Cerebellar nuclear complex (tissue), 1 donor: ENCODE measurements around the gene CFAP92.

Source experiments
- DNase-seq, 2 experiments: peaks; one replicate each; lab custom pipeline; 2025; lab: John Stamatoyannopoulos, UW

The CFAP92 gene

DNA sequence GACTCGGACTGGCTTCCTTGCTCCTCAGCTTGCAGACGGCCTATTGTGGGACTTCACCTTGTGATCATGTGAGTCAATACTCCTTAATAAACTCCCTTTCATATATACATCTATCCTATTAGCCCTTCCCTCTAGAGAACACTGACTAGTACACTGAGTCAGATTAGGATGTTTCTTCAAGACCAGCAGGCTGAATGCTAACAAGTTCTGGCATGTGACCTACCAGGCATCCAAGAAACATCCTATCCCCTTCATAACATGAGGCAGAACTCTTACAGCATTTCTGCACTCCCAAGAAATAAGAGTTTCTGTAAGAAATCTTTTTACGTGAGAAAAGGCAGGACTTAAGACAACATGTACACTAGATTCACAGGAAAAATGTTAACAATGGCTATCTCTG, 9.3 kb downstream of the CFAP92 start:
- DNase-seq, result no peak

DNA sequence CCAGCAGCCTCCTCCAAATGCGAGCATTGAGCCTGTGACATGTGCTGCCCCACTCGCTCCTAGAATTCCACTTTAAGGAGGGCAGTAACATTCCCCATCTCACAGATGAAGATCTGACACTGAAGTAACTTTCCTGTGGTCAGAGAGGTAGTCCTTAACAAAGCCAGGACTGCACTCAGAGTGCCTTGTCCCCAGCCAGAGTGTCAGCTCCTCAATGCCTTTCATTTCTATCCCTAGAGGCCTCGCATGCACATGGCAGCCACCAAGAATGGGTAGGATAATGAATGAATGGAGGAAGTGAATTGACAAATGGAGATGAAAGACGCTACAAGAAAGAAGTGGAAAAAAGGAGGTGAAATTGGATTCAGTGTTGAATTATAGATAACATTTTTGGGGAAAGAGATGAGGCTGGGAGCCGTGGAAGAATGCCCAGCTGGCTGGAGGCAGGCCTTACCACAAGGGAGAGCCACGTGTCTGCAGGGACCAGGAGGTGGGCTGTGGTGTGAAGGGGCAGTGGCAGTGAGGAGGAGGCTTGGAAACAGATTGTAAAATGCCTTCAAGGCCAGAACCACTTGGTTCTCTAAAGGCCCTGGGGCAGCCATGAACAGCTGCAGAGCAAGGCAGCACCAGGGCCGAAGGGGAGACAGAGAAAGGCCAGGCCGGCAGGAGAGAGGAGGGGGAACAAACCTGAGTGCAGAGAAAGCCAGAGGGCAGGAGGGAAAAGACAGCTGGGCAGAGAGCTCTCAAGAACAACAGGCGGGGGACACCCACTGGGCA, 10.4 kb downstream of the CFAP92 start:
- DNase-seq, result no peak

DNA sequence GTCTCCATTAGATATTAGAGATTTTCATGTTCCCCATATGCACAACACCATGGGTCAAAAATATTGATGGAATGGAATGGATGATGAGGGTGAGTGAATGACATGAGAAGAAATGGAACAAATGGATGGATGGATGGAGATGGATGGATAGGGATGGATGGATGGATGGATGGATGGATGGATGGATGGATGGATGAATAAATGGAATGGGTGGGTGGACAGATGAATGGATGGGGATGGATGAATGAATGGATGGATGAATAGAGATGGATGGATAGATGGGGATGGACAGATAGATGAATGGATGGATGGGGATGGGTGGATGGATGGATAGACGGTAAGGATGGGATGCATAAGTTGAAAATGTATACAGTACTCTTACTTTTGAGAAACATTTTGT, 18.6 kb downstream of the CFAP92 start:
- no peak for DNase-seq

DNA sequence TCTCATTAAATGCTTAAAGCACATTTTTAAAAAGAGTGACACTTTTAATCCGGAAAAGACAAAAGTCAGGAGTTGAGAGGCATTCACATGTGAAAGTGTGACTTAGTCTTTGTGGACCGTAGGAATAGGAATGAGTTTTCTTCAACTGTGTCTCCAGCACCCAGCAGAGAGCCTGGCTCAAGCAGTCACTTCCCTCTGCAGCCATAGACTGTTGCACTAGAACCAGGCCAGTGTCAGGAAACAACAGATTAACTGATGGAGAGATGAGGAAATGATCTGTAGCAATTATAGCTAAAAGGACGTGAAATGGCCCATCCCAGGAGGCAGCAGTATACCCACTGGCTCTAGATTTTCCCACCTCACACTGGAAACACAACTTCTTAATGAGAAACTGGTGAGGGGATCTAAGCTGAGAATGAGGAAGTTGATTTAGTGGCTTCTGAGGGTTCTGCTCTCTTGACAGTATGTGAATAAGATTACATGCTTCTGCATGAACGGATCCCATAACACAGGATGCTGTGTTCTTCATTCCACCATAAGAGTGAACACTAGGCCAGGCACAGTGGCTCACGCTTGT, 19.8 kb downstream of the CFAP92 start:
- DNase-seq, result no peak

DNA sequence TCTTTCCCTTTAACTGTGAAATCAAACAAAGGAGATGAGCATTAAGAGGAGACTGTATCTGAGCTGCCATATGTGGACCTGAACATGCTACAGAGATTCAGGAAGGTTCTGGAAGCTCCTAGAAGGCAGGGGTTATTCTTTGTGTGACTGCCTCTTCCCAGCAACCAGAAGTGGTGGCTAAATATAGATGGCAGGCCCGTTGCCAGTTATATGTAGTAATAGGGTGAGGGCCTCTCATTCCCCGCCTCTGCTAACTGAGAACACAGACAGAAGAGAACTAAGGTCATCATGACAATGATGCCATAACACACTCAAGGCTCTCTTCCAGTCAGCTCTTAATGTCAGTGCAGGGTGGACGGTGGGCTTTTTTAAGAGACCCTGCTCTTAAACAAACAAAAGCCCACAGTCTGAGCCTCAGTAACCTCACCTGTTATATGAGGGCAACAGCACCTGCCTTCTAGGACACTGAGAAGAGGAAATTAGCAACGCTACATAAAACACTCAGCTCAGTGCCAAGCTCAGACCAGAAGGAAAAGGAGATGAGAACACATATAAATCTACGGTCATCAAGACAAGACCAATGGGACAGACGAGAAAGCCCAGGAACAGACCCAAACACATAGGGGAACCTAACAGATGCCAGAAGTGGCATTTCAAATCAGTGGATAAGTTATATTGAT, 22.3 kb downstream of the CFAP92 start:
- DNase-seq, result no peak

DNA sequence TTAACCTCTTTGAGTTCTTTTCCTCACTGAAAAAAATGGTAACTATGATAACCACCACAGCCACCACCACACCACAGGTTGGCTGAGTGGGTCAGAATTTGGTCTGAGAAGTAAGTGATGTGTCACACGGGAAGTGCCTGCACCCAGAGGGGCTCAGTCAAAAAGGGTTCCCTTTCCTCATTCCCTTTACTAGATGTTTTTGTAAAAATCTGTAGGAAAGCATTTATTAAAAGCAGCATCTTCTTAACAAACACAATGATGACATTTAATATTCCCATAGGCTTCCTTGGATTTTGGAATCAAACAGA, 23.2 kb downstream of the CFAP92 start:
- no peak for DNase-seq

DNA sequence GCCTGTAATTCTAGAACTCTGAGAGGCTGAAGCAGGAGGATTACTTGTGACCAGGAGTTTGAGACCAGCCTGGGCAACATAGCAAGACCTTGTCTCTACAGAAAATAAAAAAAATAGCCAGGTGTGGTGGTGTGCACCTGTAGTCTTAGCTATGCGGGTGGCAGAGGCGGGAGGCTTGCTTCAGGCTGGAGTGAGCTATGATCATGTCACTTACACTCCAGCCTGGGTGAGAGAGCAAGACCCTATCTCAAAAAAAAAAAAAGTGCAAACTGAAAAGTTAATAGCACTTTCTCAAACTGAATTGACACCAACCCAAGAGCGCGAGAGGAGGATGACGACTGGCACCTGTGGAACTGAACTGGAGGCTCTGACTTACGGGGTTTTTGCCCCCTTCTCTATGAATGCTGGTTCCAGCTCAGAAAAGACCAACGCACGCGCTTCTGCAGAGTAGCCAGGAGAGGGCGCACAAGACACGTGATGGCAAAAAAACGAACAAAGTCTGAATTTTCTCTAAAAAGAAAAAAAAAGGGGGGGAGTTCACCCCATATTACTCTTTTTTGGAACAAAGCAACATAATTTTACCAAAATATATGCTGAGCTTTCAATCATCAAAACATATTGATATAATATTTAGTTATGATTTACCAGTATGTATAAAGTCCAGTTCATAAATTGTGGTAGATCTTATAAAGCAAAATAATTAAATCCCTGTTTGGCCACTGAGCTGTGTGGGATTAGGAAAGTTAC, 23.7 kb downstream of the CFAP92 start:
- peak in 1 of 2 experiments; percentile 6 for DNase-seq

DNA sequence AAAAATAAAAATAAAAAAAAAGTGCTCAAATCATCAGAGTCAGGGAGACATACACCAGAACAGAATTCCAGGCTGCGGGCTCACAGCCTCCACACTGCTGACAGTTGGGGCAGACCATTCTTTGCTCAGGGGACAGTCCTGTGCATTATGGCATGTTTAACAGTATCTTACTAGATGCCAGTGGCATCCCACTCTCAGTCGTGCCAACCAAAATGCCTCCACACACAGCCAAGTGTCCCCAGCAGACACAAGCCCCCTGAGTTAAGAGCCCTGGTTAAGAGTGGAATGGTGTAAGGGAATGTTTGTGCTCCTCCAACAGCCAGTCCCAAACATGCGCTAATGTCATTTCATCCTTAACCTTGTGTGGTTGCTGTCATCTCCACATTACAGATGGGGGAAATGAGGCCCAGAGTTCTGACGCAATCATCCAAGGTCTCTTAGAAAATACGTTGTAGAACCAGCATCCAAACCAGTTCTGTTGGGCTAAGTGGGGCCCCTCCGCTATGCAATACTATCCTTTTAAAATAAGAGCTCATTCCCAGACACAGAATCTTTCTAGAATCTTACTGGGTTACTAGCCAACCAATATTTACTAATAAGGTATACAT, 26.0 kb downstream of the CFAP92 start:
- DNase-seq, result no peak

DNA sequence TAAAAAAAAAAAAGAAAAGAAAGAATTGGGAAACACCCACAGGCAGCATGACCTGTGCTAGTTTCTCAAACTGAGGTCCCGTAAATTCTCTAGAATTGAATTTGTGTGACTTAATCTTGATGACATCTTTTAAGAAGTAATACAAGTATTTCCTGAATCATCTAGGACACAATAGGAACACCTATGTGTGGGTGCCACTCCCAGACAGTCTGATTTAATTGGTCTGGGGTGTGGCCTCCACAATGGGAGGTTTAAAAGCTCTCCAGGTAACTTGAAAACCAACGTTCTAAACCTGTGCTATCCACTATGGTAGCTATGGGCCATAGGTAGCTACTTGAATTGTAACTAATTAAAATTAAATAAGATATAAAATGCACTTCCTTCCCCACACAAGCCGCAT, 28.1 kb downstream of the CFAP92 start:
- no peak for DNase-seq

DNA sequence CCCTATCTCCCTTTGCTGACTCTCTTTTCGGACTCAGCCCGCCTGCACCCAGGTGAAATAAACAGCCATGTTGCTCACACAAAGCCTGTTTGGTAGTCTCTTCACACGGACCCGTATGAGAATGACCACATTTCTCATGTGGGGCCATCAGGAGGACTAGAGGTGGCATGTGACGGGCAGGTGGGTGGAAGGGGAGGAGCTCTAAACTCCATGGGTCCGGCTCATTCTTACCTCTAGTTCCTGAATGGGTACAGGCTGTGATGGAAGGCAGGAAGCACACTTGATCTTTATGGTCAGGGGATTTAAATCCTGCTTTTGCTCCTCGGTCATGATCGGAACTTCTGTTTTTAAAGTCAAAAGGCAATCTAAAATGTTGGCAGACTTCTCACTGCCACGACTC, 28.6 kb downstream of the CFAP92 start:
- DNase-seq, result no peak

DNA sequence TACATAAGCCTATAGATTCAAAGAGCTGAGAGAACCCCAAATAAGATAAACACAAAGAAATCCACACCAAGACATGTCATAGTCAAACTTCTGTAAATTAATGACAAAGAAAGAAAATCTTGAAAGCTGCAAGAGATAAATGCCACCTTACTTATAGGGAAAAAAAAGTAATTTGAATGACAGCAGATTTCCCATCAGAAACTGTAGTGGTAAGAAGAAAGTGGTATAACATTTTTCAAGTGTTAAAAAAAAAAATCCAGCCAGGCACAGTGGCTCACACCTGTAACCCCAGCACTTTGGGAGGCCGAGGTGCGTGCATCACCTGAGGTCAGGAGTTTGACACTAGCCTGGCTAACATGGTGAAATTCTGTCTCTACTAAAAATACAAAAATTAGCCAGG, 37.4 kb downstream of the CFAP92 start:
- no peak for DNase-seq

DNA sequence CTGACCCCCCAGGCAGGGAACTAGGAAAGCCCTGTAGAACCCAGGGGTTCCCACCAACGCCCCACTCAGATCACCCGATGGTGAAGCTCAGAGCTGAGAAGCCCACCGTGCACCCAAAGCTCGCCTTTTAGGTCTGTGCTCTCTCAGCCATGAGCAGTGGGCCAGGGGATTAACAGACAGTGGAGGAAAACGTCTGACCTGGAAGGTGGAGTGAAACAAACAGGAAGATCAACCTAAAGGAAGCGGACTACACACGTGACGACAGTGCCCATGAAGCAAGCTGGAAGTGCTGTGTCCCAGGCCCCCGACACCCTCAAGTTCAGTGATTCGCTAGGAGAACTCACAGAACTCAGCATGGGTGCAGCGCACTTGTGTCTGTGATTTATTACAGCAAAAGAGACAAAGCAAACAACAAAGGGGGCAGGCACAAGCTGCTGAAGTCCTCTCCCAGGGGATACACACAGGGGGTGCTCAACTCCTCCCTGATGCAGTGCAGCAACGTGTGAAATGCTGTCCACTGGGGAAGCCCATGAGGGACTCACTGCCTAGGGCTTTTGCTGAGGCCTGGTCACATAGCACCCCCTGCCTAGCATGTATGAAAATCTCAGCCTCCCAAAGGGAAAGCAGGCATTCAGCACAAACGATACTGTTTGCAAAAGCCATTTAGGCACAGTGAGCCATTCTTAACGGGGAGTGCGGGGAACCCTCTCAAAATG, 43.5 kb downstream of the CFAP92 start:
- DNase-seq, result no peak

DNA sequence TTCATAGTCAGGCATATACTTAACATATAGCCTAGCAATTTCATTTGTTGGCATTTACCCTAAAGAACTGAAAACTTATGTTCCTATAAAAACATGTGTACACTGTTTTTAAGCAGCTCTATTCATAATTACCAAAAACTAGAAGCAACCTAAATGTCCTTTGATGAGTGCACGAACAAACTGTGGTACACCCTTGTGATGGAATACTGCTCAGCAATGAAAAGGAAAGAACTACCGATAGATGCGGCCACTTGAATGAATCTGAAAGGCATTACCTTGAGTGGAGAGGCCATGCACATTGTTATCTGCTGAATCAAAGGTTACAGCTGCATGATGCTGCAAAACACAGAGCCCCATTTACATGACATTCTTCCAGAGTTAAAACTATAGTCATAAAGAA, 44.7 kb downstream of the CFAP92 start:
- no peak for DNase-seq

DNA sequence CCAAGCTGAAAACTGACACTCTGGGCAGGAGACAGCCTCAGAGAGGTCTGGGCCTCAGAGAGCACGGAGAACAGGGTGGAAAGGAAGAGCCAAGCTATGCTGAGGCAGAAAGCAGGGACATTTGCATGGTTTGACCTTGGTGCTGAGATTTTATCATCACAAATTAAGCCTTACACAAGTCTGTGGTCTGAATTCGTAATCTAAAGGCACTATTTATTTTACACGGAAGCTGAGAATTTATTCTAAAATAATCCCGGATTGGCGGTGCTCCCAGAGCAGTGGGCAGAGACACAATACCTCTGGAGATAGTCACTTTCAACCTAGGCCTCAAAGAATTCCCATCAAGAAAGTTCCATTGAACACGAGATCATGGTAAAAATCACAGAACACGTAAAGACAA, 47.5 kb downstream of the CFAP92 start:
- DNase-seq, result no peak

DNA sequence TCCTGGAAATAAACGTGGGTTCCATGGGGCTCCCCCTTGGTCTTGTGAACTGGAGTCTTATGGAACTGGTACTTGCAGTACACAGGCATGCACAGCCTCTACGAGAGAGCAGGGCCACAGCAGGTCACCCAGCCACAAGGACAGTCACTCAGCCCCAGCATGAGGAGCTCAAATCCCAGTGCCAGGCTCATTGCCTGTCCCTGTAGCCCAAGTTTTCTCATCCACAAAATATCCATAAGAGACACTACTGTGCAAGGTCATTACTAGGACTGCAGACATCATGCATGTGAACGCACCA, 48.0 kb downstream of the CFAP92 start:
- DNase-seq, result no peak

DNA sequence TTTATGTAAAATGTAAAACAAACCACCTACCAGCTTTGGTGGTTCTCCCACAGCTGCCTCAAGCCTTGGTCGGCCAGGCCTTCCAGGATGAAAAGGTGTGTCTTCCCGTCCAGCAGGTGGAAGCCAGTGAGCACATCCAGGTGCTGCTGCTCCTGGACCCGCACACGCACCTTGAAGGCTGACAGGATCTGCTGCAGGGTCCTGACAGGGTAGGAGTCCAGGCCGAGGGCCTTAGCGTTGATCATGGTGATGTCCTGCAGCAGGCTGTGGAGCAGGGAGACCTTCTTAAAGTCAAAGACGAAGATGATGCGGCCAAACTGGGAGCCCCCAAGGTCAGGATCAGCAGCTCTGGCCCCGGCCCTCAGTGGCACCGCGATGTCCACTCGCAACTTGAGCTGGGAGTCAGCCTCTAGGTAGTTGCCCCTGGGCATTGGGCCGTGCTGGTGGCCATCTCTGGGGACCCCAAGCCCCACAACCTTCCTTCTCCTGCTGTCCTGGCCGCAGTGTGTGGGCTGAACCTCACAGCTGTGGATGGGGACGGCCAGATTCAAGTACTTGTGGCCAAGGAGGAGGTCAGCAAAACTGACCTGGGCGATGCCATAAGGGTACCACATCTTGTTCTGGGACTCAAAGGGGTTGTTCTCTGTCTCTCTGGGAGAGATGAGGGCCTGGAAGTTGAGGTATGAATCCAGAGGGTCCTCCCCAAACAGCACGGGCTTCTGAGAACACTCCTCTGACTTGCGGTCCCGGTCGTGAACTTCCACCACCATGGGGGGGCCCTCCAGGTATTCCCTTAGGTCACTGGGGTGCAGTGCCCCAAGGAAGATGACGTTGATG, 48.6 kb downstream of the CFAP92 start:
- DNase-seq, result no peak

DNA sequence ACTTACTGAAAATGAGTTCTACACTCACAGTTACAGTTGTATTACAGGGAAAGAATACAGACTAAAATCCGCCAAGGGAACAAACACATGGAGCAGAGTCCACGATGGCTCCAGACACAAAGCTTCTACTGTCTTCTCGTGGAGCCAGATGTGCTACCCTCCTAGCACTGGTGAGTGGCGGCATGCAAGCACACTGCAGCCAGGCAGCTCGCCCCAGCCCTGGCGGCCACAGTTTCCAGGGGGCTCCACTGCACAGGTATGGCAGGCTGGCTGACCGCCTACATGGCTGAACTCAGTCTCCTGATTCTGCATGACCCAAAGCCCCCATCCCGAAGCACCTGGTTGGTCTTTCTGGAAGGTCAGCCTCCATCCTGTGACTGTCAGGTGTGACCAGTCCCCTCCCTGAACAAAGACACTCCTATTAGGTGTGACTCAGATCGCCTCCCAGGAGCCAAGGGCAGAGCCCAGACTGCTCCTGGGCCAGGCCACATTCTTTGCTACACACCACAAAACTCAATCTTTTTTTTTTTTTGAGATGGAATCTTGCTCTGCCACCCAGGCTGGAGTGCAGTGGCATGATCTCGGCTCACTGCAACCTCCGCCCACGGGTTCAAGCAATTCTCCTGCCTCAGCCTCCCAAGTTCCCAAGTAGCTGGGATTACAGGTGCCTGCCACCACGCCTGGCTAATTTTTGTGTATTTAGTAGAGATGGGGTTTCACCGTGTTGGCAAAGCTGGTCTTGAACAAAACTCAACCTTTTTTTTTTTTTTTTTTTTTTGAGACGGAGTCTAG, 51.5 kb downstream of the CFAP92 start:
- no peak for DNase-seq

DNA sequence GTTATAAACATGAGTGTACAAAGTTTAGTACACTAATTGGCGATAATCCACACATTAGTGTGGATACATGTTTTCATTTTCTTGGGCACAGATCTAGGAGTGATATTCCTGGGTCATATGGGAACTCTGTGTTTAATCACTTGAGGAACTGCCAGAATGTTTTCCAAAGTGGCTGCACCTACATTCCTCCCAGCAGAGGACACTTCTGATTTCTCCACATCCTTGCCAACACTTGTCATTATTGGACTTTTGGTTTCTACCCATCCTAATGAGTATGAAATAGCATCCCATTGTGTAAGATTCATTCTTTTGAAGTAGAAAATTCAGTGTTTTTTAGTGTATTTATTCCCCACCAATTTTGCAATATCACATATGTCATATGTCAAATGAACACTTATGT, 53.6 kb downstream of the CFAP92 start:
- no peak for DNase-seq

DNA sequence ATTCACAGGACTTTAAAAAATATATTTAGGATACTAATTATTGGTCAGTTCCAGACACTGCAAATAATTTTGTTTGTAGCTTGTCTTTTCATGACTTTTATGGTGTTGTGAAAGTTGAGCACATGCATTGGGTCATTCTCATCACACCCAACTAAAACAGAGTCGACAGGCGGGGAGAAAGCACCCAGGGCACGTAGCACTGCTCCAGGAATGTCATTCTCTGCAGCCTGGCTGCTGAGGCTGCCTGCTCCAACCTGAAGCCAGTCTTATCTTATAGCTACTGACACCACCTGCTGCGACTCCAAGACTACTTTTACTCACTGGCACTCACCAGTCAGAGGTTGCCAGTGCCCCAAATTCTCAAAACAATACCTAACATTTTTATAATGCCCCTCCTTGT, 57.5 kb downstream of the CFAP92 start:
- DNase-seq, result no peak

DNA sequence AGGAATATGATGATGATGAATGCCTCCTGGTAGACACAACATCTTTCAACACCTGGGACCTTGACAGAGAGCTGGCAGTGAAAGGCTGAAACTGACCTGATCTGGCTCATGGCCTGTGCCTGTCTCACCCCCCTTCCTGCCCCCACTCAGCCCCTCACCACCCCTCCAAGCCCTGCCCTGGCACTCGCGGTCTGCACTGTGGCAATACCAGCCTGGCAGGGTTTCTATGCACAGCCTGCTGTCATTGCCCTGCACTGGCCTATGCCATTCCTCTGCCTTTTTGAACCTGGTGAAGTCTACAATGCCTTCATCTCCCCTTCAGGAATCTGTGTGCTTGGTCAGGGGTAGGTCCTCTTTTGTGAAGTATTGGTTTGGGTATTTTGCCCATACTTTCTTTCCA, 58.0 kb downstream of the CFAP92 start:
- DNase-seq, result no peak
